OCI-LY7 (cell line): Measurements from ENCODE around the gene FYN. TPM values are rescaled to one million over a fixed set of nuclear protein-coding genes. Genes with fewer than 3 reads are reported as not detected.

Experiments used
- BruUV-seq: library from RNA; stranded (reverse); fragments of 400-500 nt; replicated peaks from 2 replicates; lab custom pipeline; 2021; lab: Mats Ljungman, UMichigan
- CTCF ChIA-PET: fragments of 300-600 bp; sonication (Branson Sonifier 250); formaldehyde crosslinking; loops from one replicate; lab custom pipeline; 2022; ENCODE audit warnings: antibody characterized with exemption; ENCODE audit not compliant: unreplicated experiment; lab: Charles Lee
- POLR2A ChIA-PET: fragments of 300-600 bp; sonication (Branson Sonifier 250); formaldehyde crosslinking; loops from one replicate; lab custom pipeline; 2022; ENCODE audit warnings: antibody characterized with exemption; lab: Charles Lee
- DNase-seq: peaks from one replicate; pipeline ENCODE4 v3.0.0-alpha.2; 2015; ENCODE audit warnings: low spot score
- H2AFZ ChIP-seq: fragments of 200-600 bp; sonication (generic), shearing (Covaris generic); 2 replicates; pipeline ENCODE4 v1.6.1; 2014; ENCODE audit warnings: mild to moderate bottlenecking, antibody characterized with exemption, low read length, moderate library complexity
- H3K27ac ChIP-seq: fragments of 200-600 bp; sonication (generic); 2 replicates; pipeline ENCODE4 v1.5.1; 2014; ENCODE audit warnings: mixed run types, low read depth, mild to moderate bottlenecking, moderate library complexity, low read length, inconsistent platforms; ENCODE audit not compliant: poor library complexity, severe bottlenecking
- H3K36me3 ChIP-seq: fragments of 200-600 bp; sonication (generic); 2 replicates; pipeline ENCODE4 v1.6.1; 2014; ENCODE audit warnings: mild to moderate bottlenecking, antibody characterized with exemption, low read length, moderate library complexity, mixed read lengths; ENCODE audit not compliant: insufficient read depth
- H3K4me1 ChIP-seq: fragments of 200-600 bp; sonication (generic); 2 replicates; pipeline ENCODE4 v1.5.1; 2014; ENCODE audit warnings: mild to moderate bottlenecking, low read length; ENCODE audit not compliant: insufficient read depth, poor library complexity, severe bottlenecking
- H3K4me2 ChIP-seq: fragments of 200-600 bp; sonication (generic); 2 replicates; pipeline ENCODE4 v1.6.1; 2014; ENCODE audit warnings: mild to moderate bottlenecking, low read length
- H3K4me3 ChIP-seq: fragments of 200-600 bp; sonication (generic); 2 replicates; pipeline ENCODE4 v1.5.1; 2014; ENCODE audit warnings: mild to moderate bottlenecking, low read depth, low read length; ENCODE audit not compliant: poor library complexity, severe bottlenecking
- H3K79me2 ChIP-seq: fragments of 200-600 bp; sonication (generic); 2 replicates; pipeline ENCODE4 v1.6.1; 2016; ENCODE audit warnings: low read depth, mild to moderate bottlenecking, low read length, moderate library complexity, mixed read lengths; ENCODE audit not compliant: insufficient read depth
- H3K9me2 ChIP-seq: fragments of 200-600 bp; sonication (generic); 2 replicates; pipeline ENCODE4 v1.6.1; 2016; ENCODE audit warnings: mild to moderate bottlenecking, low read length, mixed read lengths; ENCODE audit not compliant: insufficient read depth
- H3K9me3 ChIP-seq: fragments of 200-600 bp; sonication (generic); 2 replicates; pipeline ENCODE4 v1.6.1; 2014; ENCODE audit warnings: mild to moderate bottlenecking, mixed run types, low read length, mixed read lengths
- H4K20me1 ChIP-seq: fragments of 200-600 bp; sonication (generic); 2 replicates; pipeline ENCODE4 v1.6.1; 2014; ENCODE audit warnings: mild to moderate bottlenecking, antibody characterized with exemption, low read length, moderate library complexity, mixed read lengths; ENCODE audit not compliant: insufficient read depth
- CTCF ChIP-seq: fragments of 200-600 bp; sonication (generic); conservative IDR thresholded peaks from 2 replicates; pipeline ENCODE4 v1.5.1; 2014; ENCODE audit warnings: mild to moderate bottlenecking, antibody characterized with exemption, low read length, moderate library complexity, mixed read lengths
- EZH2phosphoT487 ChIP-seq: fragments of 200-600 bp; sonication (generic); IDR thresholded peaks from 2 replicates; pipeline ENCODE4 v1.6.1; 2018; ENCODE audit warnings: low read depth, borderline replicate concordance, mild to moderate bottlenecking, mixed run types, antibody characterized with exemption, low read length, moderate library complexity, mixed read lengths
- intact Hi-C: fragments of 100-400 bp; cut with micrococcal nuclease; formaldehyde crosslinking; loops from one replicate; pipeline ENCODE4 v1.10.0; 2022; ENCODE audit not compliant: unreplicated experiment
- total RNA-seq, 2 experiments: library from RNA; depleted of rRNA in 1 of 2; stranded (reverse); fragments of >200 nt in 1 of 2; shearing (Covaris generic) in 1 of 2; gene quantifications; 2 replicates each; pipeline ENCODE4 v1.2.3, GENCODE V29; 2014 to 2022

Gene FYN
- total RNA-seq, 2 experiments from 2014 or later, result 57.3 to 92.9 TPM

- ChIA-PET POLR2A (interaction anchor here (1.3 kb wide), 1 partner anchor 13 kb away, joined by 3 read pairs; no protein-coding TSS in a partner anchor), CTCF (no interaction called here)
- no peak overlapping the region for H3K27ac ChIP-seq
- TF ChIP-seq CTCF (no peak), EZH2phosphoT487 (no peak)
- no TSS peak for BruUV-seq
- H3K4me2 ChIP-seq, result no peak overlapping the region
- no peaks in the 10 kb centered on the region for H3K9me2 ChIP-seq
- H4K20me1 ChIP-seq, result no peaks in the 10 kb centered on the region; the same call in none of the 2 replicates
- H3K79me2 ChIP-seq, result peaks cover 11% of the 10 kb centered on the region; the same call in 1 of the 2 replicates
- intact Hi-C loops, result no loop called here
- H3K4me3 ChIP-seq, result no peak overlapping the region
- no peaks in the 10 kb centered on the region for H3K9me3 ChIP-seq
- H2AFZ ChIP-seq, result no peak overlapping the region
- H3K4me1 ChIP-seq, result peaks cover 2% of the 10 kb centered on the region
- H3K36me3 ChIP-seq, result no peaks in the 10 kb centered on the region
- no peak for DNase-seq
These were observed 17.5 kb downstream of the FYN start for GRCh38 chr6:111855753-111856152.

GRCh38 chr6:111854683-111855082 is 18.6 kb downstream of the FYN start:
- no peak overlapping the region for H3K27ac ChIP-seq
- H3K36me3 ChIP-seq, result no peaks in the 10 kb centered on the region
- no peak overlapping the region for H2AFZ ChIP-seq
- ChIA-PET POLR2A (interaction anchor here (0.6 to 1.8 kb wide), 5 partner anchors 11 to 486 kb away, joined by 3 to 10 read pairs (median 3); no protein-coding TSS in a partner anchor), CTCF (no interaction called here)
- H3K79me2 ChIP-seq, result peaks cover 11% of the 10 kb centered on the region; the same call in 1 of the 2 replicates
- TF ChIP-seq CTCF, result no peak
- TF ChIP-seq EZH2phosphoT487, result no peak
- H3K9me3 ChIP-seq, result no peaks in the 10 kb centered on the region
- no peak for DNase-seq
- no peaks in the 10 kb centered on the region for H3K9me2 ChIP-seq
- H3K4me1 ChIP-seq, result peaks cover 7% of the 10 kb centered on the region
- no peaks in the 10 kb centered on the region; the same call in none of the 2 replicates for H4K20me1 ChIP-seq
- no peak overlapping the region for H3K4me3 ChIP-seq
- no TSS peak for BruUV-seq
- H3K4me2 ChIP-seq, result no peak overlapping the region
- intact Hi-C loops, result no loop called here

GRCh38 chr6:111852725-111853124 is 20.5 kb downstream of the FYN start:
- CTCF ChIA-PET, result no interaction called here
- intact Hi-C loops, result no loop called here
- BruUV-seq, result no TSS peak
- no peak for TF ChIP-seq EZH2phosphoT487
- no peak for TF ChIP-seq CTCF
- no peak overlapping the region for H3K4me3 ChIP-seq
- POLR2A ChIA-PET, result interaction anchor here (2.7 kb wide), 1 partner anchor 27 kb away, joined by 11 read pairs; no protein-coding TSS in a partner anchor
- H4K20me1 ChIP-seq, result no peaks in the 10 kb centered on the region; the same call in 1 of the 2 replicates
- peaks cover 11% of the 10 kb centered on the region; the same call in 1 of the 2 replicates for H3K79me2 ChIP-seq
- H3K36me3 ChIP-seq, result no peaks in the 10 kb centered on the region
- DNase-seq, result no peak
- H2AFZ ChIP-seq, result no peak overlapping the region
- no peaks in the 10 kb centered on the region for H3K9me2 ChIP-seq
- peaks cover 7% of the 10 kb centered on the region for H3K4me1 ChIP-seq
- H3K27ac ChIP-seq, result no peak overlapping the region
- no peaks in the 10 kb centered on the region for H3K9me3 ChIP-seq
- H3K4me2 ChIP-seq, result no peak overlapping the region
